ENCODE measurements around the gene ALG1.
"Not testable (repeated sequence)": the region's sequence is repeated elsewhere in the genome, so short reads cannot be mapped to it uniquely, and the experiment has no call there.

DNA sequence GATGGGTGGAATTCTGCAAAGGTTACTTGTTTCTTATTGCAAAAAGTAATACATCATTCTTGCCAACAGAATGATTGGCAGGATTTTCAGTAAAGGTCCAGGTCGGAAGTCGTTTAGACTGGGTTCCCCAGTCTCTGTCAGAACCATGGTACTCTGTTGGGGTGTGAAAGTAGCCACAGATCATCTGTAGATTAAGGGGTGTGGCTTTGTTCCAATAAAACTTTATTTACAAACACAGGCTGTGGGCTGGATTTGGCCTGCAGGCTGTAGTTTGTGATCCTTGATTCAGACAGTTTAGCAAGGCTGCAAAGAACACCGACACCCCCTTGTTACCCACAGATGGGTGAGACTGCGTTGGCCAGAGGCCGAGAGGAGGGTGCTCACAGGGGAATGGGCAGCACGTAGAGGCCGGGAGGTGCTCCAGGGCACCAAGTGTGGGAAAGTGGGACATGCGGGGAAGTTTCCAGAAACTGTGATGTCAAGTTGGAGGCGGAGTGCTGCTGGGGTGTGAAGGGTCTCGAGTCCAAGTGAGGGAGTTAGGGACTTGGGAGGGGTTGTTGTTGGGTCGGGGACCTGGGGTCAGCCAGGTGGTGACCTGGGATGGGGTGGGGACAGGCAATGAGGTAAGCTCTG, 12.6 kb downstream of the ALG1 start:
- TF ChIP-seq, protein P1, sequence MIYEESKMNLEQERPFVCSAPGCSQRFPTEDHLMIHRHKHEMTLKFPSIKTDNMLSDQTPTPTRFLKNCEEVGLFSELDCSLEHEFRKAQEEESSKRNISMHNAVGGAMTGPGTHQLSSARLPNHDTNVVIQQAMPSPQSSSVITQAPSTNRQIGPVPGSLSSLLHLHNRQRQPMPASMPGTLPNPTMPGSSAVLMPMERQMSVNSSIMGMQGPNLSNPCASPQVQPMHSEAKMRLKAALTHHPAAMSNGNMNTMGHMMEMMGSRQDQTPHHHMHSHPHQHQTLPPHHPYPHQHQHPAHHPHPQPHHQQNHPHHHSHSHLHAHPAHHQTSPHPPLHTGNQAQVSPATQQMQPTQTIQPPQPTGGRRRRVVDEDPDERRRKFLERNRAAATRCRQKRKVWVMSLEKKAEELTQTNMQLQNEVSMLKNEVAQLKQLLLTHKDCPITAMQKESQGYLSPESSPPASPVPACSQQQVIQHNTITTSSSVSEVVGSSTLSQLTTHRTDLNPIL (CRISPR knock-in tag; IDR thresholded peaks at IDR 0.05; ENCODE audit: low read depth), result not testable (repeated sequence)
- not testable (repeated sequence) for TF ChIP-seq PATZ1 (CRISPR knock-in tag; IDR thresholded peaks at IDR 0.05; ENCODE audit: borderline replicate concordance); OSR1 (CRISPR knock-in tag; IDR thresholded peaks at IDR 0.05); GLIS3 (CRISPR knock-in tag; IDR thresholded peaks at IDR 0.05); SNAI2 (CRISPR knock-in tag; IDR thresholded peaks at IDR 0.05); ZFP30 (CRISPR knock-in tag; IDR thresholded peaks at IDR 0.05); PPARA (CRISPR knock-in tag; IDR thresholded peaks at IDR 0.05; ENCODE audit: borderline replicate concordance); ARNTL (CRISPR knock-in tag; IDR thresholded peaks at IDR 0.05; ENCODE audit: borderline replicate concordance, low read depth); TCF4 (CRISPR knock-in tag; IDR thresholded peaks at IDR 0.05; ENCODE audit: borderline replicate concordance); ESRRG (CRISPR knock-in tag; IDR thresholded peaks at IDR 0.05); ZC3H10 (CRISPR knock-in tag; IDR thresholded peaks at IDR 0.05); ZFP3 (CRISPR knock-in tag; IDR thresholded peaks at IDR 0.05)
- TF ChIP-seq, protein P2, sequence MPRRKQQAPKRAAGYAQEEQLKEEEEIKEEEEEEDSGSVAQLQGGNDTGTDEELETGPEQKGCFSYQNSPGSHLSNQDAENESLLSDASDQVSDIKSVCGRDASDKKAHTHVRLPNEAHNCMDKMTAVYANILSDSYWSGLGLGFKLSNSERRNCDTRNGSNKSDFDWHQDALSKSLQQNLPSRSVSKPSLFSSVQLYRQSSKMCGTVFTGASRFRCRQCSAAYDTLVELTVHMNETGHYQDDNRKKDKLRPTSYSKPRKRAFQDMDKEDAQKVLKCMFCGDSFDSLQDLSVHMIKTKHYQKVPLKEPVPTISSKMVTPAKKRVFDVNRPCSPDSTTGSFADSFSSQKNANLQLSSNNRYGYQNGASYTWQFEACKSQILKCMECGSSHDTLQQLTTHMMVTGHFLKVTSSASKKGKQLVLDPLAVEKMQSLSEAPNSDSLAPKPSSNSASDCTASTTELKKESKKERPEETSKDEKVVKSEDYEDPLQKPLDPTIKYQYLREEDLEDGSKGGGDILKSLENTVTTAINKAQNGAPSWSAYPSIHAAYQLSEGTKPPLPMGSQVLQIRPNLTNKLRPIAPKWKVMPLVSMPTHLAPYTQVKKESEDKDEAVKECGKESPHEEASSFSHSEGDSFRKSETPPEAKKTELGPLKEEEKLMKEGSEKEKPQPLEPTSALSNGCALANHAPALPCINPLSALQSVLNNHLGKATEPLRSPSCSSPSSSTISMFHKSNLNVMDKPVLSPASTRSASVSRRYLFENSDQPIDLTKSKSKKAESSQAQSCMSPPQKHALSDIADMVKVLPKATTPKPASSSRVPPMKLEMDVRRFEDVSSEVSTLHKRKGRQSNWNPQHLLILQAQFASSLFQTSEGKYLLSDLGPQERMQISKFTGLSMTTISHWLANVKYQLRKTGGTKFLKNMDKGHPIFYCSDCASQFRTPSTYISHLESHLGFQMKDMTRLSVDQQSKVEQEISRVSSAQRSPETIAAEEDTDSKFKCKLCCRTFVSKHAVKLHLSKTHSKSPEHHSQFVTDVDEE (CRISPR knock-in tag; IDR thresholded peaks at IDR 0.05), result not testable (repeated sequence)

Data from SK-N-SH treated with all-trans-retinoic acid at 6 μM for 48 hours (cell line).